Mucosa of stomach (tissue), 1 donor: ENCODE data around the gene PSMC3IP.
"Not testable (repeated sequence)": the region's sequence is repeated elsewhere in the genome, so short reads cannot be mapped to it uniquely, and the experiment has no call there.

Experiments
- H3K27me3 ChIP-seq: one replicate; pipeline ENCODE4 v1.7.0; 2013; ENCODE audit warnings: mild to moderate bottlenecking, low read length; ENCODE audit not compliant: control insufficient read depth, insufficient read depth
- H3K36me3 ChIP-seq: one replicate; pipeline ENCODE4 v1.7.0; 2013; ENCODE audit warnings: low read length; ENCODE audit not compliant: control insufficient read depth, insufficient read depth
- H3K4me1 ChIP-seq: one replicate; pipeline ENCODE4 v1.7.0; 2013; ENCODE audit warnings: mild to moderate bottlenecking, low read length; ENCODE audit not compliant: control insufficient read depth, insufficient read depth
- H3K4me3 ChIP-seq: one replicate; pipeline ENCODE4 v1.7.0; 2013; ENCODE audit warnings: low read length
- H3K9ac ChIP-seq: one replicate; pipeline ENCODE4 v1.7.0; 2013; ENCODE audit warnings: mild to moderate bottlenecking, low read length, moderate library complexity
- H3K9me3 ChIP-seq: one replicate; pipeline ENCODE4 v1.7.0; 2013; ENCODE audit warnings: mild to moderate bottlenecking, low read length, moderate library complexity; ENCODE audit not compliant: control insufficient read depth
- donor health status: Pancreatic carcinoma.

The PSMC3IP gene

DNA sequence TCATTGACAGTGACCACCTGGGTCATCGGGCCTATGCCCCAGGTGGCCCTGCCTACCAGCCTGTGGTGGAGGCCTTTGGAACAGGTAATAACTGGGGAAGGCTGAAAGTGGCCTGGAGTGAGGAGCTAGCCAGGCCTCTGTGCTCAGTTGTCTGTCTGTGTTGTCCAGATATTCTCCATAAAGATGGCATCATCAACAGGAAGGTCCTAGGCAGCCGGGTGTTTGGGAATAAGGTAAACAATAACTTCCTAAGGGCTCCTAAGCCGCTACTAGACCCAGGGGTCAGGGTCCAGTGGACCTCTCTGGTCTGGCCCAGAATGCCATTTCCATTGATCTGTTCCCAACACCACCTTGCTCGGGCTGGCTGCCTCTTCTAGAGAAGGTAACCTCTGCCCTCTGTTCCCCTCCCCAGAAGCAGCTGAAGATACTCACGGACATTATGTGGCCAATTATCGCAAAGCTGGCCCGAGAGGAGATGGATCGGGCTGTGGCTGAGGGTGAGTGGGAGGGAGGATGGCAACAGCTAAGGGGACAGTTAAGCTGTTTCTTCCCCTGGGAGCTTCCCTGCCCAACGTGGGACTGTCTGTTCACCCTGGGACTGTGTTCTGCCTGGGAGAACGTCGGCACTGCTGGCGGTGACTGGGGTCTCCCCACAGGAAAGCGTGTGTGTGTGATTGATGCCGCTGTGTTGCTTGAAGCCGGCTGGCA, 12.6 kb downstream of the PSMC3IP start:
- H3K36me3 ChIP-seq = peaks cover 27% of the 10 kb centered on the region
- H3K9ac ChIP-seq = peak overlapping the region; percentile 13
- peaks cover 52% of the 10 kb centered on the region for H3K4me1 ChIP-seq
- no peak overlapping the region for H3K4me3 ChIP-seq
- no peaks in the 10 kb centered on the region for H3K27me3 ChIP-seq
- H3K9me3 ChIP-seq = no peaks in the 10 kb centered on the region

DNA sequence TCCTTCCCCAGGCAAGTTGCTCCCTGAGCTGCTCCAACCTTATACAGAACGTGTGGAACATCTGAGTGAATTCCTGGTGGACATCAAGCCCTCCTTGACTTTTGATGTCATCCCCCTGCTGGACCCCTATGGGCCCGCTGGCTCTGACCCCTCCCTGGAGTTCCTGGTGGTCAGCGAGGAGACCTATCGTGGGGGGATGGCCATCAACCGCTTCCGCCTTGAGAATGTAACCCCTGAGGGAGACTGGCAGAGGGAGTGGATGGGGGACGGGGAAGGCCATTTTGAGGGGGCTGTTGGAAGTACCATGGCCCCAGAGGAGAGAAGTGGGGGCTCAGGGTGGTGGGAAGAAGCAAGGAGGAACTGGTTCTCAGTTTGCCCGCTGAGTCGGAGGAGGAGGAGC, 13.6 kb downstream of the PSMC3IP start:
- H3K27me3 ChIP-seq = no peaks in the 10 kb centered on the region
- peak overlapping the region; percentile 84 for H3K9ac ChIP-seq
- H3K4me1 ChIP-seq = peaks cover 54% of the 10 kb centered on the region
- peaks cover 17% of the 10 kb centered on the region for H3K36me3 ChIP-seq
- no peak overlapping the region for H3K4me3 ChIP-seq
- H3K9me3 ChIP-seq = no peaks in the 10 kb centered on the region

GRCh38 chr17:42563543-42563942, 14.0 kb downstream of the PSMC3IP start:
- H3K9me3 ChIP-seq = no peaks in the 10 kb centered on the region
- H3K27me3 ChIP-seq = no peaks in the 10 kb centered on the region
- H3K9ac ChIP-seq = peak overlapping the region; percentile 84
- H3K4me1 ChIP-seq = peaks cover 54% of the 10 kb centered on the region
- H3K4me3 ChIP-seq = no peak overlapping the region
- peaks cover 13% of the 10 kb centered on the region for H3K36me3 ChIP-seq

DNA sequence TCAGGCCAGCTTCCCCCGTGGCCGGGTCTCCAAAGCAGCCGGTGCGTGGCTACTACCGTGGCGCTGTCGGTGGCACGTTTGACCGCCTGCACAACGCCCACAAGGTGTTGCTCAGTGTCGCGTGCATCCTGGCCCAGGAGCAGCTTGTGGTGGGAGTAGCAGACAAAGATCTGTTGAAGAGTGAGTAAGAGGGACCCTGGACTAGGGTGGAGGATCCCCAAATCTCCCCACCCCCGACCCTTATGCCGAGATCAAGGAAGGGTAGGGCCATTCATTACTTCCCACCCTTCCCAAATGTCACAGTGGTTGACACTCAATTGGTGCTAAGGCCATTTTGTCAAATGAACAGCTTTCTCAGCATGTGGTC, 14.4 kb downstream of the PSMC3IP start:
- peaks cover 52% of the 10 kb centered on the region for H3K4me1 ChIP-seq
- peak overlapping the region; percentile 84 for H3K9ac ChIP-seq
- H3K36me3 ChIP-seq = peaks cover 9% of the 10 kb centered on the region
- H3K9me3 ChIP-seq = no peaks in the 10 kb centered on the region
- peak overlapping the region; percentile 53 for H3K4me3 ChIP-seq
- no peaks in the 10 kb centered on the region for H3K27me3 ChIP-seq

GRCh38 chr17:42562388-42563142, 15.0 kb downstream of the PSMC3IP start:
- H3K36me3 ChIP-seq = peaks cover 9% of the 10 kb centered on the region
- H3K27me3 ChIP-seq = no peaks in the 10 kb centered on the region
- H3K9me3 ChIP-seq = no peaks in the 10 kb centered on the region
- H3K9ac ChIP-seq = peak overlapping the region; percentile 84
- peak overlapping the region; percentile 53 for H3K4me3 ChIP-seq
- H3K4me1 ChIP-seq = peaks cover 47% of the 10 kb centered on the region

DNA sequence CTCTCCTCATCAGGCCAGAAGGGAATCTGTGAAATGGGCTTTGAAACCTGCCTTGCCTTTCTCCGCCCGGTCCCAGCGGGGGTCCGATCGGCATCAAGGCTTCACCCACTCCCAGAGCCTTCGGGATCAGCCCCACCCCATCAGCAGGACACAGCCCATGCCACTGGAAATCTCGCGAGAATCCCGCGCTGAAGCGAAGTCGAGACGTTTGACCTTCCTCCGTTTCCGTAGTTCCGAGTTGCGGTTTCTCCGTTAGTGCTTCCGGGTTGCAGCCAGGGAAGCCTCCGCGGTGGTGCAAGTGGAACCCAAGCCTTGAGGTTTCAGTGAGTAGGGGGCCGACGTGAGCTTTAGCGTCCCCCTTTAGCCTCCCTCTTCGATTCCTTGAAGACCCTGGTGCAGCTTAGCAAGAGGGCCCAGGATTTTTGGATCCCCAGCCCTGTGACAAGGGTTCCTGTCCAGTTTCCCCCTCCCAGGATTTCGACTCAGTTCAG, 15.6 kb downstream of the PSMC3IP start, which contains the start of gene COASY:
TSS of gene COASY (plus strand) at position 252 of the 491 bp plus-strand sequence. CDS start 475 bp downstream, outside the sequence.
- Histone ChIP-seq H3K36me3 (peaks cover 9% of the 10 kb centered on the region), H3K9me3 (no peaks in the 10 kb centered on the region), H3K4me1 (peaks cover 45% of the 10 kb centered on the region), H3K9ac (peak within 1 kb of the TSS; percentile 84), H3K4me3 (peak within 1 kb of the TSS; percentile 53), H3K27me3 (no peaks in the 10 kb centered on the region)

- Histone ChIP-seq H3K36me3 (peaks cover 9% of the 10 kb centered on the region), H3K9me3 (no peaks in the 10 kb centered on the region), H3K4me1 (peaks cover 42% of the 10 kb centered on the region), H3K4me3 (no peak overlapping the region), H3K9ac (peak overlapping the region; percentile 15), H3K27me3 (no peaks in the 10 kb centered on the region)
Observed at GRCh38 chr17:42560246-42560645, 17.3 kb downstream of the PSMC3IP start.

DNA sequence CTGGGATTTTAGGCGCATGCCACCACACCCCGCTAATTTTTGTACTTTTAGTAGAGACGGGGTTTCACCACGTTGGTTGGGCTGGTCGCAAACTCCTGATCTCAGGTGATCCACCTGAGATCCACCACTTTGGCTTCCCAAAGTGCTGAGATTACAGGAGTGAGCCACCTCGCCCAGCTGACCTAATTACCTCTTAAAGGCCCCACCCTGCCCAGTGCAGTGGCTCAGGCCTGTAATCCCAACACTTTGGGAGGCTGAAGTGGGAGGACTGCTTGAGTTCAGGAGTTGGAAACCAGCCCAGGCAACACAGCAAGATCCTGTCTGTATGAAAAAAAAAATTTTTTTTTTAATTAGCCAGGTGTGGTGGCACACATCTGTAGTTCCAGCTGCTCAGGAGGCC, 18.5 kb downstream of the PSMC3IP start:
- Histone ChIP-seq H3K36me3 (no peaks in the 10 kb centered on the region), H3K27me3 (no peaks in the 10 kb centered on the region), H3K4me1 (peaks cover 41% of the 10 kb centered on the region), H3K4me3 (no peak overlapping the region), H3K9me3 (no peaks in the 10 kb centered on the region), H3K9ac (no peak overlapping the region)

DNA sequence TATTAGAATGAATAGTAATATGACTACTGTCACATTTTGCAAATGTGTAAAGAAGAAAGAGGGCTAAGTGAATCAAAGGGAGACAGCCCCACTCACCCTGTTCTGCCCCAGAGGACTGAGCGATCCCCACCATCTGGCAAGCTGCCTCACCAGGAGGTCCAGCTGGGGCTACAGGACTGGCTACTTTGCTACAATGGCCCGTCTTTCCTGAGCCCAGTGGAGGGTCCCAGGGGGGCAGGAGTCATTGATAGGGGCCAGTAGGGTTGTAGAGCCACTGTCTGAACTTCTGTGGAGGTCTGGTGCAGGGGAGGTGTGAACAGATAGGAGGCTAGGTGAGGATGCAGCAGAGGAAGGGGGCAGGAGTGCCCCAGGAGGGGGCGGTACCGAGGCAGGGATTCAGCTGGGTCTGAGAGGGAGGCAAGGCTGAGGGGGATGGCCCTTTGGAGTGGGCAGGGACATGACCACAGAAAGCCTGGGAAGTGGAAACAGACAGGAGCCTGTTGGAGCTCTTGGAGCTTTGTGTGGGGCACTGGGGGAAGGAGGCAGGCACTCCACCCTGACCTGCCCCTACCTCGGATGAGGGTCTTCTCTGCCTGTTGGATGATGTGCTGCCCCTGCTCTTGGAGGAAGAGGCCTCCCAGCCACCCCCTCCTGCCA, 21.4 kb downstream of the PSMC3IP start:
- H3K9ac ChIP-seq, H3K36me3 ChIP-seq, H3K9me3 ChIP-seq, H3K4me3 ChIP-seq, H3K27me3 ChIP-seq: not testable (repeated sequence)
- peaks cover 30% of the 10 kb centered on the region for H3K4me1 ChIP-seq

GRCh38 chr17:42555122-42555622, 22.4 kb downstream of the PSMC3IP start:
- H3K27me3 ChIP-seq = no peaks in the 10 kb centered on the region
- peak overlapping the region; percentile 66 for H3K4me3 ChIP-seq
- peaks cover 30% of the 10 kb centered on the region for H3K4me1 ChIP-seq
- H3K9ac ChIP-seq = peak overlapping the region; percentile 95
- no peaks in the 10 kb centered on the region for H3K9me3 ChIP-seq
- H3K36me3 ChIP-seq = no peaks in the 10 kb centered on the region

GRCh38 chr17:42554250-42555121, 23.0 kb downstream of the PSMC3IP start:
- Histone ChIP-seq H3K27me3 (no peaks in the 10 kb centered on the region), H3K9me3 (no peaks in the 10 kb centered on the region), H3K36me3 (no peaks in the 10 kb centered on the region), H3K9ac (peak overlapping the region; percentile 95), H3K4me1 (peaks cover 26% of the 10 kb centered on the region), H3K4me3 (peak overlapping the region; percentile 66)
